NCI-H524 (cell line): ENCODE data around the gene PCDHGA1.

Source experiments
- DNase-seq, 2 experiments: peaks; one replicate each; lab custom pipeline; 2025; lab: John Stamatoyannopoulos, UW

PCDHGA1 gene

GRCh38 chr5:141512911-141513626 lies 182.8 kb downstream of the PCDHGA1 start:
- no peak for DNase-seq

GRCh38 chr5:141513627-141514329 lies 183.5 kb downstream of the PCDHGA1 start:
- DNase-seq, result peak; percentile 1 to 71

- DNase-seq, result peak; percentile 58 to 71
These were observed 184.2 kb downstream of the PCDHGA1 start for GRCh38 chr5:141514330-141515133.

- DNase-seq, result no peak
These were observed 184.8 kb downstream of the PCDHGA1 start for GRCh38 chr5:141515141-141515540.

GRCh38 chr5:141515946-141516671 lies 185.8 kb downstream of the PCDHGA1 start:
- DNase-seq, result no peak

GRCh38 chr5:141516672-141517025 lies 186.3 kb downstream of the PCDHGA1 start:
- no peak for DNase-seq

- DNase-seq, result no peak
These were observed 187.0 kb downstream of the PCDHGA1 start for GRCh38 chr5:141517312-141517711.

GRCh38 chr5:141517880-141518617 lies 187.7 kb downstream of the PCDHGA1 start:
- DNase-seq, result no peak

- no peak for DNase-seq
These were observed 188.3 kb downstream of the PCDHGA1 start for GRCh38 chr5:141518618-141519015.

- DNase-seq, result no peak
These were observed 189.6 kb downstream of the PCDHGA1 start for GRCh38 chr5:141519605-141520565.

- DNase-seq, result no peak
These were observed 191.0 kb downstream of the PCDHGA1 start for GRCh38 chr5:141521244-141521781.

- no peak for DNase-seq
These were observed 192.0 kb downstream of the PCDHGA1 start for GRCh38 chr5:141522301-141522700.

GRCh38 chr5:141523991-141524390 lies 193.7 kb downstream of the PCDHGA1 start:
- DNase-seq, result no peak

- peak; percentile 92 to 96 for DNase-seq
These were observed 194.6 kb downstream of the PCDHGA1 start for GRCh38 chr5:141524604-141525597.

- DNase-seq, result no peak
These were observed 195.3 kb downstream of the PCDHGA1 start for GRCh38 chr5:141525653-141526052.

- no peak for DNase-seq
These were observed 197.1 kb downstream of the PCDHGA1 start for GRCh38 chr5:141527426-141527825.

GRCh38 chr5:141528291-141528984 lies 198.1 kb downstream of the PCDHGA1 start:
- DNase-seq, result no peak

GRCh38 chr5:141529002-141529401 lies 198.7 kb downstream of the PCDHGA1 start:
- no peak for DNase-seq
